HG02970 (cell line): ENCODE results near the gene FKBP15.
"Not testable (repeated sequence)": the region's sequence is repeated elsewhere in the genome, so short reads cannot be mapped to it uniquely, and the experiment has no call there.

Experiments used
- ATAC-seq: cut with Tn5 transposase; IDR thresholded peaks from one replicate; pipeline ENCODE4 v1.9.1; 2021; ENCODE audit warnings: mild to moderate bottlenecking, moderate library complexity, moderate number of reproducible peaks; ENCODE audit not compliant: unreplicated experiment, low FRiP score

The FKBP15 gene

GRCh38 chr9:113238202-113238858, 17.3 kb upstream of the FKBP15 start:
- ATAC-seq: no peak

- no peak for ATAC-seq
Observed at GRCh38 chr9:113237026-113237425, 15.9 kb upstream of the FKBP15 start.

GRCh38 chr9:113235701-113236255, 14.7 kb upstream of the FKBP15 start:
- ATAC-seq: not testable (repeated sequence)

- no peak for ATAC-seq
Observed at GRCh38 chr9:113231701-113232100, 10.6 kb upstream of the FKBP15 start.

GRCh38 chr9:113228130-113228665, 7.1 kb upstream of the FKBP15 start:
- ATAC-seq: no peak

GRCh38 chr9:113227436-113227835, 6.4 kb upstream of the FKBP15 start:
- ATAC-seq: no peak

- no peak for ATAC-seq
Observed at GRCh38 chr9:113223963-113224362, 2.9 kb upstream of the FKBP15 start.

GRCh38 chr9:113222482-113222841, 1.4 kb upstream of the FKBP15 start:
- no peak for ATAC-seq

GRCh38 chr9:113221800-113222481, 864 bp upstream of the FKBP15 start:
- no peak for ATAC-seq

- no peak for ATAC-seq
Observed at GRCh38 chr9:113220467-113221002, 542 bp downstream of the FKBP15 start.

- ATAC-seq: peak; percentile 34
Observed at GRCh38 chr9:113219969-113220368, 1.1 kb downstream of the FKBP15 start.

GRCh38 chr9:113219186-113219936, 1.7 kb downstream of the FKBP15 start:
- no peak for ATAC-seq

- no peak for ATAC-seq
Observed at GRCh38 chr9:113216406-113216805, 4.7 kb downstream of the FKBP15 start.

GRCh38 chr9:113215132-113215531, 5.9 kb downstream of the FKBP15 start:
- ATAC-seq: no peak

- ATAC-seq: no peak
Observed at GRCh38 chr9:113210815-113211214, 10.3 kb downstream of the FKBP15 start.

- no peak for ATAC-seq
Observed at GRCh38 chr9:113205861-113206260, 15.2 kb downstream of the FKBP15 start.

GRCh38 chr9:113205432-113205831, 15.6 kb downstream of the FKBP15 start:
- ATAC-seq: no peak

- no peak for ATAC-seq
Observed at GRCh38 chr9:113199683-113200329, 21.3 kb downstream of the FKBP15 start.

GRCh38 chr9:113192455-113192854, 28.6 kb downstream of the FKBP15 start:
- no peak for ATAC-seq

- no peak for ATAC-seq
Observed at GRCh38 chr9:113187929-113188595, 33.0 kb downstream of the FKBP15 start.
